ENCODE results near the gene ITGA3. TPM values are rescaled to one million over a fixed set of nuclear protein-coding genes. Genes with fewer than 3 reads are reported as not detected.

Gene ITGA3
- total and polyA plus RNA-seq, 4 donors, result 23.4 to 34.4 (median 25.9) TPM

DNA sequence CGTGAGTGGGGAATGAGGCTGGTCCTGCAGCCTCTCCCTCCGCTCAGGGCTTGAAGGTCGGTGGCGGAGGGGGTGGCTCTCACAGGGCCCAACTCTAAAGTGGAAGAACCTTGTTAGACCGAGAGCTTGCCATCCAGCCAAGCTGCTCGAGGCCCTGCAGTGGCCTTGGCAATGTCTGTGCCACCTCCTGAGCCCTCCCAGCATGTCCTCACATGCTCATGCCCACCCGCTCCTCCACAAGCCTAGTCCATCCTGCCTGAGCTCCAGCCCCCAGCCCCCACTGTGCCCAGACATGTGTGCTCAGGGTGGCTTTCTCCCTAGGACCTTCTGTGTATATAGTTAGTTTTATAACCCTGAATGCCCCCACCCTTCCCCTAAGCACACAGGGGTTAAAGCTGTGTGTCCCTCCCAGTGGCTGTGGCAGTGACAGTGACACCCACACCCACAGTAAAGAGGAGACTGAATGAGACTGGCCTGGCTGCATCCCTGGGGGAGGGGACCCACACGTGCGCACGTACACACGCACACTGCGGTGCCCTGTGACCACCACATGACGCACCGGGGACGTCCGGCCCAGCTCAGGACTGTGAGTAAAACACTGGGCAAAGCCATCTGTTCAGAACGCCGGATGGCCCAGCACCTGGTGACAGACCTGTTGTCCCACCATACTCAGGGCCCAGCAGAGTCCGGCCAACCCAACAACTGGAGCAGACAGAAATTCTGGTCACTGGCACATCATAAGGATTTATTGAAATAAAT is 54.9 kb downstream of the ITGA3 start:
- no peaks in the 10 kb centered on the region for H3K9me3 ChIP-seq (ENCODE audit: control insufficient read depth, insufficient read depth, low read length)
- peaks cover 16% of the 10 kb centered on the region for H3K4me1 ChIP-seq (ENCODE audit: control insufficient read depth, insufficient read depth, low read length)
- 64% methylated on average over 17 of the region's 19 CpGs for WGBS (ENCODE audit: insufficient coverage)
- no peaks in the 10 kb centered on the region for H3K27me3 ChIP-seq (ENCODE audit: control insufficient read depth, insufficient read depth, low read length)
- peaks cover 79% of the 10 kb centered on the region for H3K36me3 ChIP-seq (ENCODE audit: control insufficient read depth, insufficient read depth, low read length)
- H3K4me3 ChIP-seq (ENCODE audit: low read depth, low read length), result no peak overlapping the region
- no peak for DNase-seq (ENCODE audit: low read depth in 4 of 6, low spot score in 6 of 6)
- peak overlapping the region; percentile 60 for H3K27ac ChIP-seq (ENCODE audit: low read depth, low read length)

DNA sequence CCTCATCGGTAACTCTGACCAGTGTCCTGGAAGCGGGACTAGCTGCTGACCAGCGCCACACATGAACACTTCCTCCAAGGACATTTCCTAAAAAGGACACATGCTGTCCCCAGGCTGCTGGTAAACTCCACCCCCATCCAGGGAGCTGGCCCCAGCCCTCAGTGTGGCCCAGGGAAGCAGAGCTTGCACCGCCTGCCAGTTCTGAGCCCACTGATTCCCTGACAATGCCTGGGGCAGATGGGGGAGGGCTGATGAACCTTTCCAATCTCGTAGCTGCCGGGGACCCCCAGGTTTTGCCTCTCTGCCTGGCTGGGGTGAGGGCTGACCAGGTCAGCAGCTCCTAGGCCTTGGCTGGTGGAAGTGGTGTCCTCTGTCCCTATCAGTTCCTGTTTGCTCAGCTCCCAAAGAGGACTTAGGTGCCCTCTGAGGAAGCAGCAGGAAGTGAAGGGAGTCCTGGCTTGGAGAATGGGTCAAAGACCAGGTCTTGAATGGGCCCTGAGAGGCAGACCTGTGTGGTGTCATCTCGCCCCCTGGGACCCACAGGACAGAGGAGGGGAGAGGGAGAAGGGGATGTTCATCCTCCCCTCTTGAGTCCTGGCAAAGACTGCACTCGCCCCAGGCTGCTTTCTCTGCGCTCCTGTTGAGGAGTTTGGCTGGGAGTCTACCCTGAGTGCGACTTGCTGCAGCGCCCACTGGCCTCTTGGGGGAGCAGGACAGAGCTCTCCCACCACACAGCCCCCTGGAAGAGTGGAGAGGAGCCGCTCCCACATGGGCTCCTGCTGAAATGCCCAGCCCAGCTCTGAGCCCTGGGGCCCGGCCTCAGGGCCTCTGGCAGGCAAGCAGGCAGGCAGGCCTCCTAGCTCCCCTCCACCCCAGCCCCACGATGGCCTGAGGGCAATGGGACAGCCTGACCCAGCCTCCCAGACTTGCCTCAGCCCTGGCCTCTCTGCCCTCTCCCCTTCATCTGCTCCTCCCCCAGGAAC is 56.1 kb downstream of the ITGA3 start:
- no peak overlapping the region for H3K4me3 ChIP-seq (ENCODE audit: low read depth, low read length)
- 55% methylated on average over 11 of the region's 14 CpGs for whole genome bisulfite sequencing (ENCODE audit: insufficient coverage)
- peaks cover 16% of the 10 kb centered on the region for H3K4me1 ChIP-seq (ENCODE audit: control insufficient read depth, insufficient read depth, low read length)
- H3K36me3 ChIP-seq (ENCODE audit: control insufficient read depth, insufficient read depth, low read length), result peaks cover 76% of the 10 kb centered on the region
- H3K27ac ChIP-seq (ENCODE audit: low read depth, low read length), result peak overlapping the region; percentile 60
- H3K9me3 ChIP-seq (ENCODE audit: control insufficient read depth, insufficient read depth, low read length), result no peaks in the 10 kb centered on the region
- peak in 2 of 6 donors; percentile 37 to 49 for DNase-seq (ENCODE audit: low read depth in 4 of 6, low spot score in 6 of 6)
- no peaks in the 10 kb centered on the region for H3K27me3 ChIP-seq (ENCODE audit: control insufficient read depth, insufficient read depth, low read length)

DNA sequence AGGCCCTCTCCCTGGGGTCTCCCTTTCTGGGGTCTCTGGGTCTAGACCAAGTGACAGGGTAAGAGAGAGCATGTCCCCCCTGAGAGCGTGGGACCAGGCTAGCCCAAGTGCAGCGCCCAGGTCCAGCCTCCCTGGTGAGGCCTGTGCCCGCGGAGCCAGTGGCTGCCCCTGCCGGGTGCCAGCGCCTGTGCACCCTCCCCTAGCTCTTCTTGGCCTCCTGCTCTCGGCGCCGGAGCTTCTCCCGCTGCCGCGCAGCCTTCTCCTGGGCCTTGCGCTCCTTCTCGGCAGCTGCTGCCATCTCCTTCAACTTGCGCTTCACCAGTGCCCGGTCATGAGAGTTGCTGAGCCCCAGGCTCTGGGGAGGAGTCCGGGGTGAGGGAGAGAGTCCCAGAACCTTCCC is 56.8 kb downstream of the ITGA3 start:
- DNase-seq (ENCODE audit: low read depth in 4 of 6, low spot score in 6 of 6), result no peak
- Histone ChIP-seq H3K27me3 (ENCODE audit: control insufficient read depth, insufficient read depth, low read length) (peaks cover 2% of the 10 kb centered on the region), H3K9me3 (ENCODE audit: control insufficient read depth, insufficient read depth, low read length) (no peaks in the 10 kb centered on the region), H3K27ac (ENCODE audit: low read depth, low read length) (peak overlapping the region; percentile 60), H3K4me3 (ENCODE audit: low read depth, low read length) (no peak overlapping the region), H3K36me3 (ENCODE audit: control insufficient read depth, insufficient read depth, low read length) (peaks cover 80% of the 10 kb centered on the region), H3K4me1 (ENCODE audit: control insufficient read depth, insufficient read depth, low read length) (peaks cover 20% of the 10 kb centered on the region)
- 68% methylated on average over 15 of the region's 17 CpGs for WGBS (ENCODE audit: insufficient coverage)

DNA sequence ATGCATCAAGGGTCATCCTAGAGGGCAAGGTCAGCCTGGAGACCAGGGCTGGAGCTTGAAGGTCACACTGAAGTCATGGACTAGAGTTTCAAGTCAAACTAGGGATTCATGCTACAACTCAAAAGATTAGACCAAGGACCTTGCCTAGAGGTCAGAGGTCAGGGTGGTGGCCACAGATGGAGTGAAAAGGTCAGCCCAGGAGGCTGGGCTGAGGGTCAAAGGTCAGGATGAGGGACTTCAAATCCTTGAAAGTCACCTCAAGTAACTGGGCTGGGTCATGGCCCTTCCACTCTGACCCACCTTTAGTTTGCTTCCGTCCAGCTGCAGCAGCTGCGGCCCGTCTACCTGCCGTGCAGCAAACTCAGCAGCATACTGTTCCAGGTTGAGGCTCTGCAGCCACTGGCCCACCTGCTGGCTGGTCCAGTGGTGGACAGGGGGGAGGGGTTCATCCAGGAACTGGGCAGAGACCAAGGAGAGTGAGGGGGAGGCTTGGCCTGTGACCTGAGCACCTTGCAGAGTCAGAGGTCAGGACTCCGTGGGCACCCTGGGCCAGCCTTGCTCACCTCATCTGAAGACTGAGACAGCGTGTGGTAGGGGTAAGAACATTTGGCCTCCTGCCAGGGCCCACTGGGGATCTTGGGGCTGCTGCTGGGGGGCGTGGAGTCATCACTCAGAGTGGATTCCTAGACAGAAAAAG is 57.9 kb downstream of the ITGA3 start:
- peaks cover 21% of the 10 kb centered on the region for H3K4me1 ChIP-seq (ENCODE audit: control insufficient read depth, insufficient read depth, low read length)
- 94% methylated on average over 3 of the region's 7 CpGs for WGBS (ENCODE audit: insufficient coverage)
- H3K4me3 ChIP-seq (ENCODE audit: low read depth, low read length), result no peak overlapping the region

DNA sequence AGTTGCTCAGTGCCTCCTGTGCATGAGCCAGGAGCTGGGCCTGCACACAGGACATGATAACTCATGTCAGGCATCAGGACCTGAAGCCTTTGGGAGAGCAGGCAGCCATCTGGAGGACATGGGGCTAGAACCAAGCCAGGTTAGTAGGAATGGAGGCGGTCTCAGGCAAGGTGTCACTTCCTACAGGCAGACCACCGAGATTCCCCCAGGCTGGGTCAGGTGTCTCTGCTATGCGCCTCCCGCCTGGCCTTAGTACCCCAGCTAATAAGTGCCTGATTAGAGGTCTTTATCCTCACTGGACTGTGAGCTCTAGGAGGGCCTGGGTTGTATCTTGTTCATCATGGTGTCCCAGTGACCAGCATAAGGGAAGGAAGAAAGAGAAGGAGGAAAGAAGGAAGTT is 58.5 kb downstream of the ITGA3 start:
- peaks cover 21% of the 10 kb centered on the region for H3K4me1 ChIP-seq (ENCODE audit: control insufficient read depth, insufficient read depth, low read length)
- H3K27me3 ChIP-seq (ENCODE audit: control insufficient read depth, insufficient read depth, low read length), result peaks cover 2% of the 10 kb centered on the region
- no peaks in the 10 kb centered on the region for H3K9me3 ChIP-seq (ENCODE audit: control insufficient read depth, insufficient read depth, low read length)
- DNase-seq (ENCODE audit: low read depth in 4 of 6, low spot score in 6 of 6), result no peak
- no peak overlapping the region for H3K27ac ChIP-seq (ENCODE audit: low read depth, low read length)
- peaks cover 71% of the 10 kb centered on the region for H3K36me3 ChIP-seq (ENCODE audit: control insufficient read depth, insufficient read depth, low read length)
- no peak overlapping the region for H3K4me3 ChIP-seq (ENCODE audit: low read depth, low read length)
- WGBS (ENCODE audit: insufficient coverage), result 80% methylated on average over 1 of the region's 4 CpGs

More for the DNA sequence above, 57.9 kb downstream of the ITGA3 start:
- Histone ChIP-seq H3K36me3 (ENCODE audit: control insufficient read depth, insufficient read depth, low read length) (peaks cover 77% of the 10 kb centered on the region), H3K27ac (ENCODE audit: low read depth, low read length) (no peak overlapping the region), H3K9me3 (ENCODE audit: control insufficient read depth, insufficient read depth, low read length) (no peaks in the 10 kb centered on the region), H3K27me3 (ENCODE audit: control insufficient read depth, insufficient read depth, low read length) (peaks cover 2% of the 10 kb centered on the region)
- no peak for DNase-seq (ENCODE audit: low read depth in 4 of 6, low spot score in 6 of 6)

DNA sequence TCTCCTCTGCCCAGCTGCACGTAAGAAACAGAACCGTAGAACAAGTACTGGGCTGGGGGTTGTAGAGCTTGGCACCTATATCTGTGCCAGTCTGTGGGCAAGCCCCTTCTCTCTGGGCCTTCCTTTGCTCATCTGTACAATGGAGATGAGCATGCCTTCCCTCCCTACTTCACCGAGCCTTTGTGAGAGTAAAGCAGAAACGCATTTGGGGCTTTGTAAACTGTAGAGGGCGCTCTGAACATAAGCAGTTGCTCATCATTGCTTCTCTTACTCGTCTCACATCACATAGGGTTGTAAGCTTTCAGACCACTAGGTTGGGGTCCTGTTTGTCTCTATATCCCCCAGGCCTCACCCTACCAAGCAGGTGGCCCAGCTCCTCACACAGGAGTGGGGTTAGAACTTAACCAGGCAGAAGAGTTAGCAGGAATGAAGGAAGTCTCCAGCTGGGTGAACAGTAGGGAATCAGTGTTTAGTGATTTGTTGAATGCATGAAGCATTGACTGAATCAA is 59.0 kb downstream of the ITGA3 start:
- 39% methylated on average over 3 of the region's 6 CpGs for WGBS (ENCODE audit: insufficient coverage)
- peaks cover 21% of the 10 kb centered on the region for H3K4me1 ChIP-seq (ENCODE audit: control insufficient read depth, insufficient read depth, low read length)
- no peak overlapping the region for H3K27ac ChIP-seq (ENCODE audit: low read depth, low read length)
- peaks cover 2% of the 10 kb centered on the region for H3K27me3 ChIP-seq (ENCODE audit: control insufficient read depth, insufficient read depth, low read length)
- H3K4me3 ChIP-seq (ENCODE audit: low read depth, low read length), result no peak overlapping the region
- peak in 2 of 6 donors; percentile 75 to 79 for DNase-seq (ENCODE audit: low read depth in 4 of 6, low spot score in 6 of 6)
- peaks cover 66% of the 10 kb centered on the region for H3K36me3 ChIP-seq (ENCODE audit: control insufficient read depth, insufficient read depth, low read length)
- H3K9me3 ChIP-seq (ENCODE audit: control insufficient read depth, insufficient read depth, low read length), result no peaks in the 10 kb centered on the region

DNA sequence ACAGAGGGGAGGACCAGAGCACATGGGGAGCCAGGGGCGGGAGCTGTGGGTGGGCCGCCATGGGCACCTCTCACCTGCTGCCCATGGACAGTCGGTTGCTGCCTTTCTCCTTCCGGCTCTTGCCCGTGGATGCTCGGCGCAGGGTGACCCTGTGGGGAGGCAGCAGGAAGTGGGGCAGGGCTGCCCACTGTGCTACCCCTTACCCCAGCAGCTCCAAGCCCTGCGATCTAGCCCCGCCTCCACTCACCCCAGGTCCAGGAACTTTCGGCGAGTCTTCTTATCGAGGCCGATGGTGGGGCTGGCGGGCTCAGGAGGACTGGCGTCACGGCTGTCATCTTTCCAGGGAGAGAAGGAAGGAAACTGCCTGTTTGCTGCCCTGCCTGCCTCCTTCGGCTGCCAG is 59.8 kb downstream of the ITGA3 start:
- WGBS (ENCODE audit: insufficient coverage), result 72% methylated on average over 16 of the region's 17 CpGs
- H3K36me3 ChIP-seq (ENCODE audit: control insufficient read depth, insufficient read depth, low read length), result peaks cover 60% of the 10 kb centered on the region

DNA sequence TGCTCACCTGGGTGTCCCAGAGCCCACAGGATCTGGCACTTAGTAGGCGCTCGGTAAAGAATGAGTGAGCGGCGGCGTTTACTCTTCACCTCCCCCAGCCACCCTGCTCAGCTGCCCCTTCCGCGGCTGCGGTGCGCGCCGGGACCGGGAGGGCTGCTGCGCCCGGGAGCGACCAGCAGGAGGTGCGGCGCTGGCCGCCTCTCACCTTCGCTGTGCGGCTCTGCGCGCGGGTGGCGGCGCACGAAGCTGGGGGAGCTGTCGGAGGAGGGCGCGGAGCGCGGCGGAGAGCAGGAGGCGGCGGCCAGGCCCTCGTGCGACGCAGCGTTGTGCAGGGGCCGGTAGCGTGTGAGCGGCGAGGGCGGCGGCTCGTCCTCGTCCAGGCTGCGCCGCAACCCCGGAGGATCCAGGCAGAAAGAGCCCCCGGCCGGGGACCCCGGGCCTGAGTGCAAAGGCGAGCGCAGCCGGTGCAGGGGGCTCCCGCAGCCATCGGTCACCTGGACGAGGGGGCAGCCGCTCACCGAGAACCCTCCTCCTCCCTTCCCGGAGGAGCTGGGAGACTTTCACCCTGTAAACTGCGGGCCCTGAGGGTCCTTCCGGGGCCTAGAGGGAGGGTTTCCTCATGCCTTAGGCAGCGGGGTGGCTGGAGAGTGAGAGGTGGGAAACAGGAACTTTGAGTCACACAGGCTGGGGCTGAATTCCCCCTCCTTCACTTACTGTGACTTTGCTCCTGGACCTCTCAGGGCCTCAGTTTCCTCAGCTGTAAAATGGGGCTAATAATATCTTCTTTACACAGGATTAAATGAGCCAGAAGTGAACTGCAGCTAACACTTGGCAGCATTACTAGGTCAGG is 61.5 kb downstream of the ITGA3 start:
- H3K4me1 ChIP-seq (ENCODE audit: control insufficient read depth, insufficient read depth, low read length), result peaks cover 6% of the 10 kb centered on the region
- peaks cover 46% of the 10 kb centered on the region for H3K36me3 ChIP-seq (ENCODE audit: control insufficient read depth, insufficient read depth, low read length)
- no peaks in the 10 kb centered on the region for H3K9me3 ChIP-seq (ENCODE audit: control insufficient read depth, insufficient read depth, low read length)
- peaks cover 2% of the 10 kb centered on the region for H3K27me3 ChIP-seq (ENCODE audit: control insufficient read depth, insufficient read depth, low read length)
- WGBS (ENCODE audit: insufficient coverage), result 8% methylated on average over 55 of the region's 64 CpGs
- DNase-seq (ENCODE audit: low read depth in 4 of 6, low spot score in 6 of 6), result peak in 3 of 6 donors; percentile 17 to 78 (median 65)
- H3K4me3 ChIP-seq (ENCODE audit: low read depth, low read length), result no peak overlapping the region
- no peak overlapping the region for H3K27ac ChIP-seq (ENCODE audit: low read depth, low read length)

More for the DNA sequence above, 59.8 kb downstream of the ITGA3 start:
- Histone ChIP-seq H3K4me1 (ENCODE audit: control insufficient read depth, insufficient read depth, low read length) (peaks cover 21% of the 10 kb centered on the region), H3K4me3 (ENCODE audit: low read depth, low read length) (no peak overlapping the region), H3K27ac (ENCODE audit: low read depth, low read length) (no peak overlapping the region), H3K9me3 (ENCODE audit: control insufficient read depth, insufficient read depth, low read length) (no peaks in the 10 kb centered on the region), H3K27me3 (ENCODE audit: control insufficient read depth, insufficient read depth, low read length) (peaks cover 2% of the 10 kb centered on the region)
- no peak for DNase-seq (ENCODE audit: low read depth in 4 of 6, low spot score in 6 of 6)

All from spinal cord (tissue), 10 donors.